Sigmoid colon (tissue), 7 donors: Measurements from ENCODE around the gene CDKL2. TPM values are rescaled to one million over a fixed set of nuclear protein-coding genes. Genes with fewer than 3 reads are reported as not detected.

ENCODE experiments used
- DNase-seq: peaks from one replicate; pipeline ENCODE4 v3.0.0-alpha.2; 2019
- H3K27ac ChIP-seq, 4 donors: fragments of 200-600 bp; sonication (generic); one replicate each; pipeline ENCODE4 v1.5.1; 2016 to 2019; ENCODE audit warnings: mild to moderate bottlenecking in 1 of 4
- H3K27me3 ChIP-seq, 3 donors: fragments of 200-600 bp; sonication (generic); one replicate each; pipeline ENCODE4 v1.5.1; 2019; ENCODE audit warnings: mild to moderate bottlenecking in 1 of 3
- H3K36me3 ChIP-seq, 4 donors: fragments of 200-600 bp; sonication (generic); one replicate each; pipeline ENCODE4 v1.5.1; 2016 to 2019
- H3K4me1 ChIP-seq, 4 donors: fragments of 200-600 bp; sonication (generic); one replicate each; pipeline ENCODE4 v1.5.1; 2017 to 2019
- H3K4me3 ChIP-seq, 4 donors: fragments of 200-600 bp; sonication (generic); one replicate each; pipeline ENCODE4 v1.5.1; 2017 to 2019; ENCODE audit warnings: mild to moderate bottlenecking in 2 of 4, moderate library complexity in 1 of 4
- H3K9me3 ChIP-seq, 4 donors: fragments of 200-600 bp in 3 of 4; sonication (generic) in 3 of 4; one replicate each; pipeline versions ENCODE4 v1.5.1 to v1.6.1; 2013 to 2019
- CTCF ChIP-seq, 4 experiments: fragments of 450-650 bp in 3 of 4; fragments of 200-600 bp in 1 of 4; IDR thresholded peaks; one replicate each; pipeline ENCODE4 v1.5.1; 2016 to 2019; ENCODE audit warnings: antibody characterized with exemption in 4 of 4, mild to moderate bottlenecking in 3 of 4, moderate library complexity in 2 of 4
- EP300 ChIP-seq, 4 donors: sonication (generic); formaldehyde crosslinking; IDR thresholded peaks; one replicate each; pipeline ENCODE4 v1.6.1; 2017; ENCODE audit warnings: antibody characterized with exemption in 4 of 4
- POLR2A ChIP-seq, 2 donors: fragments of 450-650 bp; IDR thresholded peaks; one replicate each; pipeline ENCODE4 v1.6.1; 2016; ENCODE audit warnings: antibody characterized with exemption in 2 of 2, mild to moderate bottlenecking in 2 of 2, moderate library complexity in 2 of 2
- POLR2AphosphoS5 ChIP-seq, 4 donors: sonication (generic); formaldehyde crosslinking; IDR thresholded peaks; one replicate each; pipeline ENCODE4 v1.6.1; 2017; ENCODE audit warnings: antibody characterized with exemption in 4 of 4
- WGBS, 2 donors: extraction: QIAGEN DNeasy Blood & Tissue Kit; methylation state at CpG; one replicate each; pipeline ENCODE4 v1.1.7; 2013; 5-methylcytosine and 5-hydroxymethylcytosine counted together
- intact Hi-C: fragments of 100-400 bp; cut with DNase I; formaldehyde crosslinking; loops from one replicate; pipeline ENCODE4 v1.15.1; 2023
- polyA plus RNA-seq, 3 donors: library from polyadenylated mRNA; stranded (reverse); fragments of 200-250 nt; gene quantifications; one replicate each; pipeline ENCODE4 v1.2.3, GENCODE V29; 2013
- total RNA-seq, 4 donors: library from RNA; depleted of rRNA; stranded (reverse); fragments of >200 nt; gene quantifications; one replicate each; pipeline ENCODE4 v1.1.0, GENCODE V29; 2016
- donor health status: healthy with polysubstance abuse.
- donor health status: Bipolar disorder and iron deficiency.
- donor health status: healthy.

The CDKL2 gene
- total and polyA plus RNA-seq, 7 donors = 0.42 to 11.9 (median 2.5) TPM; not detected in 2

- H3K4me3 ChIP-seq = no peak overlapping the region
- intact Hi-C loops = no loop called here
- peaks cover 0 to 20% (median 7%) of the 10 kb centered on the region in 4 donors for H3K4me1 ChIP-seq
- no peak overlapping the region for H3K27ac ChIP-seq
- TF ChIP-seq CTCF (IDR thresholded peaks at IDR 0.05) = no peak
- no peak for TF ChIP-seq POLR2A (IDR thresholded peaks at IDR 0.05)
- no peak for TF ChIP-seq EP300 (IDR thresholded peaks at IDR 0.05)
- no peak for TF ChIP-seq POLR2AphosphoS5 (IDR thresholded peaks at IDR 0.05)
- DNase-seq = no peak
- WGBS, 2 donors = 26 to 62% methylated on average over 2 of the region's 2 CpGs
- H3K27me3 ChIP-seq = no peaks in the 10 kb centered on the region
- no peaks in the 10 kb centered on the region for H3K9me3 ChIP-seq
- no peaks in the 10 kb centered on the region for H3K36me3 ChIP-seq
These were observed 1.1 kb downstream of the CDKL2 start for GRCh38 chr4:75629239-75629638.

GRCh38 chr4:75623026-75623425, 7.3 kb downstream of the CDKL2 start:
- Histone ChIP-seq H3K36me3 (no peaks in the 10 kb centered on the region), H3K27me3 (no peaks in the 10 kb centered on the region), H3K27ac (no peak overlapping the region), H3K4me3 (no peak overlapping the region), H3K9me3 (no peaks in the 10 kb centered on the region), H3K4me1 (no peaks in the 10 kb centered on the region)
- DNase-seq = no peak
- intact Hi-C loops = no loop called here
- 91 to 92% methylated on average over 5 of the region's 5 CpGs for WGBS, 2 donors
- no peak for TF ChIP-seq POLR2A (IDR thresholded peaks at IDR 0.05)
- TF ChIP-seq POLR2AphosphoS5 (IDR thresholded peaks at IDR 0.05) = no peak
- TF ChIP-seq CTCF (IDR thresholded peaks at IDR 0.05) = no peak
- TF ChIP-seq EP300 (IDR thresholded peaks at IDR 0.05) = no peak

- H3K4me3 ChIP-seq = no peak overlapping the region
- no peaks in the 10 kb centered on the region for H3K36me3 ChIP-seq
- H3K9me3 ChIP-seq = no peaks in the 10 kb centered on the region
- no peaks in the 10 kb centered on the region for H3K4me1 ChIP-seq
- H3K27me3 ChIP-seq = no peaks in the 10 kb centered on the region
- intact Hi-C loops = no loop called here
- DNase-seq = no peak
- no peak overlapping the region for H3K27ac ChIP-seq
- no peak for TF ChIP-seq CTCF (IDR thresholded peaks at IDR 0.05)
- no peak for TF ChIP-seq POLR2A (IDR thresholded peaks at IDR 0.05)
- no peak for TF ChIP-seq EP300 (IDR thresholded peaks at IDR 0.05)
- no peak for TF ChIP-seq POLR2AphosphoS5 (IDR thresholded peaks at IDR 0.05)
These were observed 8.6 kb downstream of the CDKL2 start for GRCh38 chr4:75621715-75622114.

GRCh38 chr4:75612306-75612705, 18.0 kb downstream of the CDKL2 start:
- Histone ChIP-seq H3K4me3 (no peak overlapping the region), H3K9me3 (no peaks in the 10 kb centered on the region), H3K4me1 (no peaks in the 10 kb centered on the region), H3K27ac (no peak overlapping the region), H3K27me3 (no peaks in the 10 kb centered on the region), H3K36me3 (no peaks in the 10 kb centered on the region)
- no peak for DNase-seq
- 98 to 100% methylated on average over 1 of the region's 1 CpG for WGBS, 2 donors
- intact Hi-C loops = no loop called here
- TF ChIP-seq POLR2AphosphoS5 (IDR thresholded peaks at IDR 0.05) (no peak), EP300 (IDR thresholded peaks at IDR 0.05) (no peak), CTCF (IDR thresholded peaks at IDR 0.05) (no peak), POLR2A (IDR thresholded peaks at IDR 0.05) (no peak)

GRCh38 chr4:75605928-75606327, 24.4 kb downstream of the CDKL2 start:
- WGBS, 2 donors = 95 to 97% methylated on average over 4 of the region's 4 CpGs
- Histone ChIP-seq H3K4me3 (no peak overlapping the region), H3K27me3 (no peaks in the 10 kb centered on the region), H3K36me3 (no peaks in the 10 kb centered on the region), H3K27ac (no peak overlapping the region), H3K4me1 (no peaks in the 10 kb centered on the region), H3K9me3 (no peaks in the 10 kb centered on the region)
- DNase-seq = no peak
- intact Hi-C loops = no loop called here
- TF ChIP-seq POLR2A (IDR thresholded peaks at IDR 0.05) = no peak
- TF ChIP-seq CTCF (IDR thresholded peaks at IDR 0.05) = no peak
- no peak for TF ChIP-seq EP300 (IDR thresholded peaks at IDR 0.05)
- no peak for TF ChIP-seq POLR2AphosphoS5 (IDR thresholded peaks at IDR 0.05)
